Osteoblast (primary cell): ENCODE results near the gene CAPN6. TPM values are rescaled to one million over a fixed set of nuclear protein-coding genes. Genes with fewer than 3 reads are reported as not detected.
A peak's percentile ranks its signal among the peaks of the same experiment; 100 is the strongest.

Experiments
- DNase-seq: peaks from one replicate; pipeline ENCODE4 v3.0.0; 2011; ENCODE audit warnings: low spot score, mixed read lengths; ENCODE audit not compliant: insufficient read length; ENCODE audit errors: missing footprints
- H2AFZ ChIP-seq: 2 replicates; pipeline ENCODE4 v1.6.0; 2011; ENCODE audit warnings: mild to moderate bottlenecking, low read length
- H3K27ac ChIP-seq: 2 replicates; pipeline ENCODE4 v1.5.1; 2011; ENCODE audit warnings: mild to moderate bottlenecking, low read depth, low read length, moderate library complexity
- H3K27me3 ChIP-seq: 2 replicates; pipeline ENCODE4 v1.6.0; 2012; ENCODE audit warnings: mild to moderate bottlenecking, control low read depth, inconsistent platforms, low read length, moderate library complexity; ENCODE audit not compliant: insufficient read depth
- H3K36me3 ChIP-seq: 2 replicates; pipeline ENCODE4 v1.5.1; 2011; ENCODE audit warnings: mild to moderate bottlenecking, low read length, control low read depth, moderate library complexity; ENCODE audit not compliant: insufficient read depth
- H3K4me1 ChIP-seq: 2 replicates; pipeline ENCODE4 v1.5.1; 2011; ENCODE audit warnings: mild to moderate bottlenecking, low read length, control low read depth, moderate library complexity; ENCODE audit not compliant: insufficient read depth
- H3K4me2 ChIP-seq: 2 replicates; pipeline ENCODE4 v1.6.0; 2011; ENCODE audit warnings: mild to moderate bottlenecking, low read length; ENCODE audit not compliant: insufficient read depth
- H3K4me3 ChIP-seq: fragments of 200-600 bp; sonication (generic); 3 replicates; pipeline ENCODE4 v1.5.1; 2012; ENCODE audit warnings: mild to moderate bottlenecking, low read length, inconsistent platforms; ENCODE audit not compliant: insufficient read depth
- H3K79me2 ChIP-seq: 2 replicates; pipeline ENCODE4 v1.6.0; 2012; ENCODE audit warnings: mild to moderate bottlenecking, low read length, control low read depth, inconsistent platforms; ENCODE audit not compliant: insufficient read depth
- H3K9me3 ChIP-seq: 2 replicates; pipeline ENCODE4 v1.5.1; 2011; ENCODE audit warnings: low read depth, low read length, control low read depth
- H4K20me1 ChIP-seq: 2 replicates; pipeline ENCODE4 v1.6.0; 2012; ENCODE audit warnings: mild to moderate bottlenecking, low read length, control low read depth; ENCODE audit not compliant: insufficient read depth
- total RNA-seq: library from RNA; depleted of rRNA; stranded (reverse); fragments of >200 nt; gene quantifications from 2 replicates; pipeline ENCODE4 v1.2.3, GENCODE V29; 2012
- TF ChIP-seq, protein P1 (sequence below): IDR thresholded peaks from 2 replicates; pipeline ENCODE4 v1.5.1; 2011; ENCODE audit warnings: mild to moderate bottlenecking, low read depth, low read length, moderate library complexity; ENCODE audit errors: extremely low read depth

The CAPN6 gene
- total RNA-seq, 1 donor: not detected

GRCh38 chrX:111265486-111265885, 4.8 kb downstream of the CAPN6 start:
- no peak for DNase-seq
- no peaks in the 10 kb centered on the region for H3K9me3 ChIP-seq
- no peak overlapping the region for H3K27ac ChIP-seq
- H3K4me1 ChIP-seq: no peaks in the 10 kb centered on the region
- TF ChIP-seq, protein P1, sequence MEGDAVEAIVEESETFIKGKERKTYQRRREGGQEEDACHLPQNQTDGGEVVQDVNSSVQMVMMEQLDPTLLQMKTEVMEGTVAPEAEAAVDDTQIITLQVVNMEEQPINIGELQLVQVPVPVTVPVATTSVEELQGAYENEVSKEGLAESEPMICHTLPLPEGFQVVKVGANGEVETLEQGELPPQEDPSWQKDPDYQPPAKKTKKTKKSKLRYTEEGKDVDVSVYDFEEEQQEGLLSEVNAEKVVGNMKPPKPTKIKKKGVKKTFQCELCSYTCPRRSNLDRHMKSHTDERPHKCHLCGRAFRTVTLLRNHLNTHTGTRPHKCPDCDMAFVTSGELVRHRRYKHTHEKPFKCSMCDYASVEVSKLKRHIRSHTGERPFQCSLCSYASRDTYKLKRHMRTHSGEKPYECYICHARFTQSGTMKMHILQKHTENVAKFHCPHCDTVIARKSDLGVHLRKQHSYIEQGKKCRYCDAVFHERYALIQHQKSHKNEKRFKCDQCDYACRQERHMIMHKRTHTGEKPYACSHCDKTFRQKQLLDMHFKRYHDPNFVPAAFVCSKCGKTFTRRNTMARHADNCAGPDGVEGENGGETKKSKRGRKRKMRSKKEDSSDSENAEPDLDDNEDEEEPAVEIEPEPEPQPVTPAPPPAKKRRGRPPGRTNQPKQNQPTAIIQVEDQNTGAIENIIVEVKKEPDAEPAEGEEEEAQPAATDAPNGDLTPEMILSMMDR: no peak
- H4K20me1 ChIP-seq: no peaks in the 10 kb centered on the region
- no peak overlapping the region for H3K4me2 ChIP-seq
- no peaks in the 10 kb centered on the region for H3K79me2 ChIP-seq
- peaks cover 42% of the 10 kb centered on the region for H3K27me3 ChIP-seq
- H2AFZ ChIP-seq: no peak overlapping the region
- H3K36me3 ChIP-seq: no peaks in the 10 kb centered on the region
- no peak overlapping the region for H3K4me3 ChIP-seq

DNA sequence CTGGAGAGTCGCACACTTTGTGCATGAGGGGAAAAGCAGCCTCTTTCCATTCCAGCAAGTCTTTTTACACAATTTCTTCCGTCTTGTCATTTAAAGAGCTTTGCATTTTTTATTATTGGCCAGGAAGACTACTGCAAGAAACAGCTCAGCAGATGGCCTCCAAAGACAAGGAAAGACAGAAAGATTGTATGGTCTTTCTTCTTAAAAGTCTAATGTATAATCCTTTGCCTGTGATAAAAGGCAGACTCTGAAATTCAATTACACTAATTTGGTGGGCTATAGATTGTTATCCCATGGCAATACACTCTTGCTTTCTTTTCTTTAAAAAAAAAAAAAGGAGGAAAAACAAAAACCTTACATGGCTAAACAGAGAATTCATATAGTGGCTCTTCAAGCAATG, 5.9 kb downstream of the CAPN6 start:
- Histone ChIP-seq H3K4me3 (no peak overlapping the region), H3K27me3 (peaks cover 41% of the 10 kb centered on the region), H3K4me2 (no peak overlapping the region), H3K27ac (no peak overlapping the region), H3K4me1 (no peaks in the 10 kb centered on the region), H4K20me1 (no peaks in the 10 kb centered on the region), H3K9me3 (no peaks in the 10 kb centered on the region), H3K79me2 (no peaks in the 10 kb centered on the region), H2AFZ (no peak overlapping the region), H3K36me3 (no peaks in the 10 kb centered on the region)
- TF ChIP-seq, protein P1: no peak
- DNase-seq: no peak

- Histone ChIP-seq H3K9me3 (no peaks in the 10 kb centered on the region), H3K27me3 (peaks cover 28% of the 10 kb centered on the region), H4K20me1 (no peaks in the 10 kb centered on the region), H3K36me3 (no peaks in the 10 kb centered on the region), H3K79me2 (no peaks in the 10 kb centered on the region), H2AFZ (no peak overlapping the region), H3K27ac (no peak overlapping the region), H3K4me2 (no peak overlapping the region), H3K4me3 (no peak overlapping the region), H3K4me1 (no peaks in the 10 kb centered on the region)
- DNase-seq: no peak
- TF ChIP-seq, protein P1: no peak
Observed at GRCh38 chrX:111262086-111262485, 8.2 kb downstream of the CAPN6 start.

DNA sequence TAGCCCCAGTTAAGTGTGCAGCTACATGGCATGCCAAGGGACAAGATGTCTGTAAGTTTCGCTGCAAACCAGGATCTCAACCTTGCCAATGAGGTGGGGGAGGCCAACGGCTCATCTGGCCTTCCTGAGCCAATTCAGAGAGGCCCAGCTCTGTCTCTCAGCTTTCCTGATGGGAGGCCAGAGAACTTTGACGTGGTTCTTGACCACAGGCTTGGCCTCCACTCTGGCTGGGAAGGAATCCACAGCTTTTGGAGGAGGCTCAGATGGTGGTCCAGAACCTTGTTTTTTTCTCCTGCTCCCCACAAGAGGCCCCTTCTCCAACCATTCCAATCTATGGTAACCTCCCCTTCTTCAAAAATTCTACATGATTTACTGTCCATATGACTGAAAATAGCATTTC, 9.8 kb downstream of the CAPN6 start:
- Histone ChIP-seq H3K27me3 (peaks cover 19% of the 10 kb centered on the region), H3K79me2 (no peaks in the 10 kb centered on the region), H3K36me3 (no peaks in the 10 kb centered on the region), H4K20me1 (no peaks in the 10 kb centered on the region), H3K27ac (no peak overlapping the region), H3K9me3 (no peaks in the 10 kb centered on the region), H3K4me3 (no peak overlapping the region), H2AFZ (no peak overlapping the region), H3K4me1 (no peaks in the 10 kb centered on the region), H3K4me2 (no peak overlapping the region)
- TF ChIP-seq, protein P1: no peak
- DNase-seq: peak; percentile 32
